GM23248 (cell line): Measurements from ENCODE around the gene SLAIN2. TPM values are rescaled to one million over a fixed set of nuclear protein-coding genes. Genes with fewer than 3 reads are reported as not detected.
"Not testable (repeated sequence)": the region's sequence is repeated elsewhere in the genome, so short reads cannot be mapped to it uniquely, and the experiment has no call there.

Experiments
- DNase-seq: peaks from one replicate; pipeline ENCODE4 v3.0.0-alpha.2; 2015
- H2AFZ ChIP-seq: fragments of 200-600 bp; sonication (generic); 2 replicates; pipeline ENCODE4 v1.6.1; 2016; ENCODE audit warnings: antibody characterized with exemption
- H3F3A ChIP-seq: fragments of 200-600 bp; sonication (generic); 2 replicates; pipeline ENCODE4 v1.6.1; 2016; ENCODE audit warnings: mild to moderate bottlenecking, antibody characterized with exemption, mixed run types; ENCODE audit not compliant: insufficient read depth
- H3K27ac ChIP-seq: fragments of 200-600 bp; sonication (generic); 2 replicates; pipeline ENCODE4 v1.5.1; 2016; ENCODE audit warnings: mild to moderate bottlenecking
- H3K27me3 ChIP-seq: fragments of 200-600 bp; sonication (generic); replicated peaks from 2 replicates; pipeline ENCODE4 v1.6.1; 2016; ENCODE audit warnings: mild to moderate bottlenecking; ENCODE audit not compliant: insufficient read depth
- H3K36me3 ChIP-seq: fragments of 200-600 bp; sonication (generic); 2 replicates; pipeline ENCODE4 v1.6.1; 2016; ENCODE audit warnings: low read depth, mild to moderate bottlenecking
- H3K4me1 ChIP-seq: fragments of 200-600 bp; sonication (generic); 2 replicates; pipeline ENCODE4 v1.6.1; 2016; ENCODE audit warnings: mild to moderate bottlenecking; ENCODE audit not compliant: insufficient read depth
- H3K4me2 ChIP-seq: fragments of 200-600 bp; sonication (generic); one replicate; pipeline ENCODE4 v1.6.1; 2016; ENCODE audit warnings: mild to moderate bottlenecking; ENCODE audit not compliant: unreplicated experiment
- H3K4me3 ChIP-seq: fragments of 200-600 bp; sonication (generic); 2 replicates; pipeline ENCODE4 v1.5.1; 2016; ENCODE audit warnings: mild to moderate bottlenecking
- H3K79me2 ChIP-seq: fragments of 200-600 bp; sonication (generic); 2 replicates; pipeline ENCODE4 v1.6.1; 2016; ENCODE audit warnings: mild to moderate bottlenecking; ENCODE audit not compliant: insufficient read depth
- H3K9ac ChIP-seq: fragments of 200-600 bp; sonication (generic); 2 replicates; pipeline ENCODE4 v1.6.1; 2016; ENCODE audit warnings: mild to moderate bottlenecking
- H3K9me2 ChIP-seq: fragments of 200-600 bp; sonication (generic); 2 replicates; pipeline ENCODE4 v1.6.1; 2016; ENCODE audit warnings: mixed run types, mild to moderate bottlenecking, moderate library complexity; ENCODE audit not compliant: insufficient read depth
- H3K9me3 ChIP-seq: fragments of 200-600 bp; sonication (generic); one replicate; pipeline ENCODE4 v1.6.1; 2017; ENCODE audit warnings: low read depth
- H4K20me1 ChIP-seq: fragments of 200-600 bp; sonication (generic); 2 replicates; pipeline ENCODE4 v1.6.0; 2016; ENCODE audit not compliant: insufficient read depth
- EZH2 ChIP-seq: fragments of 200-600 bp; sonication (generic); IDR thresholded peaks from 2 replicates; pipeline ENCODE4 v1.6.1; 2018; ENCODE audit warnings: antibody characterized with exemption, mild to moderate bottlenecking; ENCODE audit not compliant: insufficient read depth, poor library complexity, severe bottlenecking
- EZH2phosphoT487 ChIP-seq: fragments of 200-600 bp; sonication (generic); IDR thresholded peaks from 2 replicates; pipeline ENCODE4 v1.6.1; 2018; ENCODE audit warnings: antibody characterized with exemption, moderate library complexity, mild to moderate bottlenecking, low read depth; ENCODE audit not compliant: insufficient read depth
- WGBS, 2 experiments: methylation state at CpG; one replicate each; pipeline ENCODE4 v1.1.6; 2015 to 2017; ENCODE audit warnings: low lambda C conversion rate in 2 of 2, low coverage in 1 of 2; ENCODE audit errors: missing lambda C conversion rate in 2 of 2; 5-methylcytosine and 5-hydroxymethylcytosine counted together
- in situ Hi-C: fragments of 300-500 bp; cut with MboI; formaldehyde crosslinking; loops from 2 replicates; pipeline ENCODE4 v1.15.0; 2020
- polyA plus RNA-seq: library from polyadenylated mRNA; unstranded; fragments of >200 nt; fragmentation: Nextera tagmentation; extraction: Ambion mirVana; gene quantifications from 2 replicates; pipeline ENCODE4 v1.2.1, GENCODE V29; 2016
- total RNA-seq: library from RNA; depleted of rRNA; stranded (reverse); fragments of >200 nt; shearing (Covaris generic); gene quantifications from 2 replicates; pipeline ENCODE4 v1.2.3, GENCODE V29; 2014

Gene SLAIN2
- total and polyA plus RNA-seq, 2 experiments from 2014 or later = 41.9 to 60.4 TPM

DNA sequence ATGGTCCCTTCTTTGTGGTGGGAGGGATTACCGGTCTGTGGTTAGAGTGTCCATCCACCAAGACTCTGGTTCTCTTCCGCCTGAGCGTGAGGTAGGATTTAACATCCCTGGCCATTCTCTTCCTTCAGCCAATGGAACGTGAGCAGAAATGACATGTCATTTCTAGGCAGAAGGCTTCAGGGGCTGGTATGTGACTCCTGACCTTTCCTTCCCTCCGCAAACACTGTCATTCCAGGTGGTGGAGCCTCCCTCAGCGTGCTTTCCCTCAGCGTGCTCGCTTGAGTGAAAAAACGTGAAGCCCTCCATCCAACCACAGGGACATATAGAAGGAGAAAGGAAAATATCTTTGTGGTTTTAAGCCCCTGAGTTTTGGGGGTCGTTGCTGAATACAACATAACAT is 107.8 kb downstream of the SLAIN2 start:
- Histone ChIP-seq H3K9me3 (no peaks in the 10 kb centered on the region), H4K20me1 (no peaks in the 10 kb centered on the region), H3K9ac (no peak overlapping the region), H3K27ac (no peak overlapping the region), H3K4me1 (no peaks in the 10 kb centered on the region), H3K9me2 (no peaks in the 10 kb centered on the region), H3F3A (no peaks in the 10 kb centered on the region), H3K27me3 (no peaks in the 10 kb centered on the region), H2AFZ (no peak overlapping the region), H3K36me3 (no peaks in the 10 kb centered on the region), H3K4me3 (no peak overlapping the region), H3K79me2 (no peaks in the 10 kb centered on the region), H3K4me2 (no peak overlapping the region)
- TF ChIP-seq EZH2 = no peak
- TF ChIP-seq EZH2phosphoT487 = no peak
- in situ Hi-C loops = no loop called here
- no peak for DNase-seq
- 86 to 88% methylated on average over 10 of the region's 10 CpGs for WGBS, 2 experiments

GRCh38 chr4:48450740-48451139 is 109.4 kb downstream of the SLAIN2 start:
- no peak overlapping the region for H3K4me2 ChIP-seq
- H3F3A ChIP-seq = no peaks in the 10 kb centered on the region
- H3K9ac ChIP-seq = no peak overlapping the region
- no peaks in the 10 kb centered on the region for H3K36me3 ChIP-seq
- no peak overlapping the region for H3K27ac ChIP-seq
- no peaks in the 10 kb centered on the region for H3K9me2 ChIP-seq
- H2AFZ ChIP-seq = no peak overlapping the region
- no peak overlapping the region for H3K4me3 ChIP-seq
- no peaks in the 10 kb centered on the region for H4K20me1 ChIP-seq
- no peaks in the 10 kb centered on the region for H3K4me1 ChIP-seq
- no peaks in the 10 kb centered on the region for H3K79me2 ChIP-seq
- no peak for DNase-seq
- TF ChIP-seq EZH2phosphoT487 (no peak), EZH2 (no peak)
- no peaks in the 10 kb centered on the region for H3K27me3 ChIP-seq
- 69 to 78% methylated on average over 3 of the region's 3 CpGs for WGBS, 2 experiments
- H3K9me3 ChIP-seq = no peaks in the 10 kb centered on the region
- in situ Hi-C loops = no loop called here

- H3K9ac ChIP-seq, H2AFZ ChIP-seq, H3K9me2 ChIP-seq, H3K27me3 ChIP-seq, H3K4me2 ChIP-seq, H3K4me3 ChIP-seq, H3K36me3 ChIP-seq, H3K79me2 ChIP-seq, H3K27ac ChIP-seq, H3K9me3 ChIP-seq, H3F3A ChIP-seq, H3K4me1 ChIP-seq, DNase-seq, in situ Hi-C loops, H4K20me1 ChIP-seq: not testable (repeated sequence)
- 43 to 50% methylated on average over 3 of the region's 3 CpGs for WGBS, 2 experiments
Observed at GRCh38 chr4:48451656-48452055, 110.3 kb downstream of the SLAIN2 start.

DNA sequence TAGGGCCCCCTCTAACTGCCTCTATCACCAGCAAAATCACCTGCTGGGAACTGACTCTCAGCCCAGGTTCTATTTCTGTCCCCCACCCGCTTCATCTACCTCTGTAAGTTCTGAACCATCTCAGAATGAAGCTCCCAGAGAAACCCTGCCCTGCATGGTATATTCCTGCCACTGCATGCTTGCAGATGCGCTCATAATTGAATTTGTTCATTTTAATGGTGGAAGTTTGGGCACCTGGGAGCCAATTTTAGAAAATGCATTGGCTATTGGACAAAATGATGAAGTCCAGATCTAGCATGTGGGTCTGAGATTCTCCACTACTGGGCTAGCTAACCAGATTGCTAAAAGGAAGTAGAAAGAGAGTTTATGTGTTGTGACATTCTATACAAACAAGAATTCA is 113.3 kb downstream of the SLAIN2 start:
- H3K4me2 ChIP-seq = no peak overlapping the region
- no peaks in the 10 kb centered on the region for H3K9me2 ChIP-seq
- H3K9me3 ChIP-seq = no peaks in the 10 kb centered on the region
- in situ Hi-C loops = no loop called here
- no peak overlapping the region for H3K9ac ChIP-seq
- no peak for DNase-seq
- WGBS, 2 experiments = 72 to 73% methylated on average over 2 of the region's 2 CpGs
- no peak overlapping the region for H3K4me3 ChIP-seq
- no peaks in the 10 kb centered on the region for H3K27me3 ChIP-seq
- no peak overlapping the region for H2AFZ ChIP-seq
- no peaks in the 10 kb centered on the region for H3K4me1 ChIP-seq
- H3K27ac ChIP-seq = no peak overlapping the region
- TF ChIP-seq EZH2phosphoT487 (no peak), EZH2 (no peak)
- H3K36me3 ChIP-seq = no peaks in the 10 kb centered on the region
- no peaks in the 10 kb centered on the region for H3F3A ChIP-seq
- no peaks in the 10 kb centered on the region for H3K79me2 ChIP-seq
- H4K20me1 ChIP-seq = no peaks in the 10 kb centered on the region

DNA sequence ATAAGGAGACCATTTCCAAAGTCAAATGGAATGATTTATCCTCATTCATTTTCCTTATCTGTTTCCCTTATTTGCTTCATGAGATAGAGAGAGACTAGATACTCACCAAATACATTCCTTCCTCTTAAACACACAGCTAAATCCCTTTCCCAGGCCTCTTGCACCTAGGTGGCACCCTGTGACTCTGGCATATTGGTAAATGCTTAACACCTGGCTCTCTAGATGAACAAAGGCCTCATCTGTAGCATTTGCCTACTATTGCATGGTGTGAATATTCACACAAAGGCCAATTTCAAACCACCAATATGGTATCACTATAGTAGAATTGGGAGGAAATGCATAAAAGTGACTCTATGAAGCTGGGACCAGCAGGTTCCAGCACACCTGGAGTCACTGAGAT is 119.7 kb downstream of the SLAIN2 start:
- TF ChIP-seq EZH2phosphoT487 = no peak
- TF ChIP-seq EZH2 = no peak
- Histone ChIP-seq H3K36me3 (no peaks in the 10 kb centered on the region), H3K4me1 (no peaks in the 10 kb centered on the region), H2AFZ (no peak overlapping the region), H3K4me2 (no peak overlapping the region), H3K9ac (no peak overlapping the region), H3K4me3 (no peak overlapping the region), H3K27ac (no peak overlapping the region), H3F3A (no peaks in the 10 kb centered on the region), H3K79me2 (no peaks in the 10 kb centered on the region), H3K9me2 (no peaks in the 10 kb centered on the region), H3K9me3 (no peaks in the 10 kb centered on the region), H3K27me3 (peaks cover 12% of the 10 kb centered on the region; the same call in 1 of the 2 replicates), H4K20me1 (no peaks in the 10 kb centered on the region)
- in situ Hi-C loops = no loop called here
- DNase-seq = no peak
